ENCODE measurements around the gene IRF9.
A peak's percentile ranks its signal among the peaks of the same experiment; 100 is the strongest.

DNA sequence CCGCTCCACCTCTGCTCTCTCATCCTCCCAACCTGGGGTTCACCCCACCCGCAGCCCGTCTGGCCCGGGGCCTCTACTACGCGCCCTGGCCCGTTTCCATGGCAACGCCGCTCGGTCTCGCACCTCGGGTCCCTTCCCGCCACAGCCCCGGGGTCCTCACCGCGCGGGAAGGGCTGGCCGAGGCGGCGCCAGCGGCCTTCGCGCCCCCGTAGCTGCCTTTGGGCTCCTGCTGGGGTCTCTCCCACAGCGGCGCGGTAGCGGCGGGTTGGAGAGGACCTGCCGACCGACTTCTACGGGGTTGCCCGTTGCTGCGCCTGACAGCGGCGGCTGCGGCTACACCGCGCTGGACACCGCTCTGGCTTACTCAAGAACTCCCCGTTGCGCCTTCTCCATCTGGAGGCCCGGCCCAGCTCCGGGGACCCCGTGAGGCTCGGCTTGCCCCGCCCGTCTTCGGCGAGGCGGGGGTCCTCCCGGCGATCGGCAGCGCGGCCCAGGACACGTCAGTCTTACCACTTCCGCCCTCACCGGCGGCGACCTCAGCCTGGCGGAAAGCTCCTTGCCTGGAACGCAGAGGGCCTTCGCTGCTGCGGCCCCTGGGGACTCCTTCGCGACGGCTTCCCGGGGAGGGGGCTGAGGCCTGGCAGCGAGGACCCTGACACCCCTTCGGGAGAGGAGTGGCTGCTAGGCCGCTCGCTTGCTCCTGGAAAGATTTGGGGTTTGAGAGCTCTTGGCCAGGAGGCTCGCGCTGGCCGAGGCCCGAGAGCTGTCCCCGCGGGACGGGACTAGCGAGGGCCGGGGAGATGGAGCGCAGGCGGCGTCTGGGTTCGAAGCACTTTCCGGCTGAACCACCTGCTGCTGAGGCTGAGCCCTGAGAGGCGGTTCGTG, 34.4 kb downstream of the IRF9 start, which contains the start of gene TM9SF1:
- TF ChIP-seq, protein P1, sequence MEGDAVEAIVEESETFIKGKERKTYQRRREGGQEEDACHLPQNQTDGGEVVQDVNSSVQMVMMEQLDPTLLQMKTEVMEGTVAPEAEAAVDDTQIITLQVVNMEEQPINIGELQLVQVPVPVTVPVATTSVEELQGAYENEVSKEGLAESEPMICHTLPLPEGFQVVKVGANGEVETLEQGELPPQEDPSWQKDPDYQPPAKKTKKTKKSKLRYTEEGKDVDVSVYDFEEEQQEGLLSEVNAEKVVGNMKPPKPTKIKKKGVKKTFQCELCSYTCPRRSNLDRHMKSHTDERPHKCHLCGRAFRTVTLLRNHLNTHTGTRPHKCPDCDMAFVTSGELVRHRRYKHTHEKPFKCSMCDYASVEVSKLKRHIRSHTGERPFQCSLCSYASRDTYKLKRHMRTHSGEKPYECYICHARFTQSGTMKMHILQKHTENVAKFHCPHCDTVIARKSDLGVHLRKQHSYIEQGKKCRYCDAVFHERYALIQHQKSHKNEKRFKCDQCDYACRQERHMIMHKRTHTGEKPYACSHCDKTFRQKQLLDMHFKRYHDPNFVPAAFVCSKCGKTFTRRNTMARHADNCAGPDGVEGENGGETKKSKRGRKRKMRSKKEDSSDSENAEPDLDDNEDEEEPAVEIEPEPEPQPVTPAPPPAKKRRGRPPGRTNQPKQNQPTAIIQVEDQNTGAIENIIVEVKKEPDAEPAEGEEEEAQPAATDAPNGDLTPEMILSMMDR (IDR thresholded peaks at IDR 0.05 in 8 of 11, conservative IDR thresholded peaks at IDR 0.05 in 3 of 11): peak in 2 of 11 experiments; percentile 8 to 29
- TF ChIP-seq POLR2A (IDR thresholded peaks at IDR 0.05): peak in 2 of 3 donors; percentile 29 to 48

Measured in spleen (tissue), 7 donors.